ENCODE results near the gene OSBPL5.

GRCh38 chr11:3162410-3163240, 2.5 kb downstream of the OSBPL5 start:
- no peak for TF ChIP-seq CTCF (IDR thresholded peaks at IDR 0.05)
- no peak for TF ChIP-seq POLR2A (IDR thresholded peaks at IDR 0.05)
